Measurements from ENCODE around the gene ZNF497.
A peak's percentile ranks its signal among the peaks of the same experiment; 100 is the strongest.

Gene ZNF497

GRCh38 chr19:58305932-58306323, 56.6 kb downstream of the ZNF497 start:
- DNase-seq = no peak

GRCh38 chr19:58305065-58305931, 57.3 kb downstream of the ZNF497 start, which contains the start of gene ERVK3-1:
Gene ERVK3-1, plus strand, starts transcription at chr19:58305377. Its CDS starts 6,792 bp downstream, at chr19:58312169.
- peak; percentile 88 to 94 for DNase-seq

- no peak for DNase-seq
Measured at GRCh38 chr19:58304748-58305064, 57.8 kb downstream of the ZNF497 start.

Data from activated CD4-positive, alpha-beta T cell treated with anti-CD3 and anti-CD28 coated beads for 4 hours (primary cell).